Measurements from ENCODE around the gene ZBTB5. TPM values are rescaled to one million over a fixed set of nuclear protein-coding genes. Genes with fewer than 3 reads are reported as not detected.

ZBTB5 gene
- total RNA-seq, 1 experiment from 2014 or later: 16.7 TPM

DNA sequence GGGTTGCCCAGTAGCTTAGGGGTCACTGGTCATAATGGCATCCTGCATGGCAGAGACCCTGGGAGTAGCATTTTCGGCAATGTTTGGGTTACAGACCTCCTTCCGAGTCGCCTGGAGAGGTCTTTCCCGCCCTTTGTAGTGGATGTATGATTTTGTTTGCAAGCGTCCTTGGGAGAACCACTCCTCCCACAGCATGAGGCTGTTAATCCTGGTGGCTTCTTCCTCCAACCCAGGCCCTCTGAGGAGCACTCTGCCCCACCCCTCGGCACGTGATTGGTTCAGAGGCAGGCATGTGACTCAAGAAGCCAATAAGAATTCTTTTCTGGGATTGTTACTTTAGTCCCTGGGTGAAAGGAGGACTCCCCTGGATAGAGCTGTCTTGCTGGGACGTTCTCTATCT is 73.0 kb downstream of the ZBTB5 start:
- CTCF ChIA-PET: interaction anchor here (0.8 to 4.0 kb wide), 7 partner anchors 9 to 396 kb away, joined by 3 to 29 read pairs (median 5); no protein-coding TSS in a partner anchor
- Mint-ChIP-seq H3K36me3 (no peaks in the 10 kb centered on the region), H3K4me1 (no peaks in the 10 kb centered on the region), H3K4me3 (no peak overlapping the region), H3K27me3 (ENCODE audit: low read depth) (no peaks in the 10 kb centered on the region), H3K27ac (no peak overlapping the region), H3K9me3 (no peaks in the 10 kb centered on the region)
- POLR2A ChIA-PET: no interaction called here
- TF ChIP-seq ZNF423 (CRISPR knock-in tag; IDR thresholded peaks at IDR 0.05) (0 out of 2 replicates have a peak, but pooled peaks have one; percentile 9), NFYB (CRISPR knock-in tag; conservative IDR thresholded peaks at IDR 0.05; ENCODE audit: low read depth) (peak; percentile 74), SP1 (CRISPR knock-in tag; conservative IDR thresholded peaks at IDR 0.05) (no peak), FOXP1 (CRISPR knock-in tag; IDR thresholded peaks at IDR 0.05; ENCODE audit: borderline replicate concordance) (no peak)
- TF ChIP-seq, protein P1, sequence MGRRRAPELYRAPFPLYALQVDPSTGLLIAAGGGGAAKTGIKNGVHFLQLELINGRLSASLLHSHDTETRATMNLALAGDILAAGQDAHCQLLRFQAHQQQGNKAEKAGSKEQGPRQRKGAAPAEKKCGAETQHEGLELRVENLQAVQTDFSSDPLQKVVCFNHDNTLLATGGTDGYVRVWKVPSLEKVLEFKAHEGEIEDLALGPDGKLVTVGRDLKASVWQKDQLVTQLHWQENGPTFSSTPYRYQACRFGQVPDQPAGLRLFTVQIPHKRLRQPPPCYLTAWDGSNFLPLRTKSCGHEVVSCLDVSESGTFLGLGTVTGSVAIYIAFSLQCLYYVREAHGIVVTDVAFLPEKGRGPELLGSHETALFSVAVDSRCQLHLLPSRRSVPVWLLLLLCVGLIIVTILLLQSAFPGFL (CRISPR knock-in tag; IDR thresholded peaks at IDR 0.05; ENCODE audit: borderline replicate concordance): no peak
- TF ChIP-seq, protein P2, sequence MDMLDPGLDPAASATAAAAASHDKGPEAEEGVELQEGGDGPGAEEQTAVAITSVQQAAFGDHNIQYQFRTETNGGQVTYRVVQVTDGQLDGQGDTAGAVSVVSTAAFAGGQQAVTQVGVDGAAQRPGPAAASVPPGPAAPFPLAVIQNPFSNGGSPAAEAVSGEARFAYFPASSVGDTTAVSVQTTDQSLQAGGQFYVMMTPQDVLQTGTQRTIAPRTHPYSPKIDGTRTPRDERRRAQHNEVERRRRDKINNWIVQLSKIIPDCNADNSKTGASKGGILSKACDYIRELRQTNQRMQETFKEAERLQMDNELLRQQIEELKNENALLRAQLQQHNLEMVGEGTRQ (CRISPR knock-in tag; IDR thresholded peaks at IDR 0.05): peak; percentile 82
- TF ChIP-seq, protein P3, sequence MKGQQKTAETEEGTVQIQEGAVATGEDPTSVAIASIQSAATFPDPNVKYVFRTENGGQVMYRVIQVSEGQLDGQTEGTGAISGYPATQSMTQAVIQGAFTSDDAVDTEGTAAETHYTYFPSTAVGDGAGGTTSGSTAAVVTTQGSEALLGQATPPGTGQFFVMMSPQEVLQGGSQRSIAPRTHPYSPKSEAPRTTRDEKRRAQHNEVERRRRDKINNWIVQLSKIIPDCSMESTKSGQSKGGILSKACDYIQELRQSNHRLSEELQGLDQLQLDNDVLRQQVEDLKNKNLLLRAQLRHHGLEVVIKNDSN (CRISPR knock-in tag; IDR thresholded peaks at IDR 0.05): peak; percentile 67
- DNase-seq (ENCODE audit: low spot score): no peak
- ATAC-seq: peak; percentile 72

DNA sequence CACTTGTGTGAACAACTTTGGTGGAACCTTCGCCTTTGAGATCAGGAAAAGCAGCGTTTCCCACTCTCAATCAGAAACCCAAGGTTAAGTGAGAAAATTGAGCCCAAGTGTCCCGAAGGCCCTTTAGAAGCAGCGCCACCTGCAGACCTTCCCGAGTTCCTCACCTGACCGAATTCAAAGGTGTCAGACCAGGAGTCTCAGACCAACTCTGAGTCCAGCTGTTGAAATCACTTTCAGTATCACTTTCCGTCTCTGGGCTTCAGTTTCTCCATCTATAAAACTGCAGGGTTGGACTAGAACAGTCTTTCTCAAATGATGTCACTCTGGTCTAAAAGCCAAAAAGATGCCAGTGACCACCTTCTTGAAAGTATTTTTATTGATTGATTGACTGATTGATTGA is 74.5 kb downstream of the ZBTB5 start:
- TF ChIP-seq, protein P4, sequence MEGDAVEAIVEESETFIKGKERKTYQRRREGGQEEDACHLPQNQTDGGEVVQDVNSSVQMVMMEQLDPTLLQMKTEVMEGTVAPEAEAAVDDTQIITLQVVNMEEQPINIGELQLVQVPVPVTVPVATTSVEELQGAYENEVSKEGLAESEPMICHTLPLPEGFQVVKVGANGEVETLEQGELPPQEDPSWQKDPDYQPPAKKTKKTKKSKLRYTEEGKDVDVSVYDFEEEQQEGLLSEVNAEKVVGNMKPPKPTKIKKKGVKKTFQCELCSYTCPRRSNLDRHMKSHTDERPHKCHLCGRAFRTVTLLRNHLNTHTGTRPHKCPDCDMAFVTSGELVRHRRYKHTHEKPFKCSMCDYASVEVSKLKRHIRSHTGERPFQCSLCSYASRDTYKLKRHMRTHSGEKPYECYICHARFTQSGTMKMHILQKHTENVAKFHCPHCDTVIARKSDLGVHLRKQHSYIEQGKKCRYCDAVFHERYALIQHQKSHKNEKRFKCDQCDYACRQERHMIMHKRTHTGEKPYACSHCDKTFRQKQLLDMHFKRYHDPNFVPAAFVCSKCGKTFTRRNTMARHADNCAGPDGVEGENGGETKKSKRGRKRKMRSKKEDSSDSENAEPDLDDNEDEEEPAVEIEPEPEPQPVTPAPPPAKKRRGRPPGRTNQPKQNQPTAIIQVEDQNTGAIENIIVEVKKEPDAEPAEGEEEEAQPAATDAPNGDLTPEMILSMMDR (IDR thresholded peaks at IDR 0.05): peak; percentile 60; the same call in 1 of the 2 replicates
- TF ChIP-seq, protein P1 (CRISPR knock-in tag; IDR thresholded peaks at IDR 0.05; ENCODE audit: borderline replicate concordance): no peak
- TF ChIP-seq, protein P5, sequence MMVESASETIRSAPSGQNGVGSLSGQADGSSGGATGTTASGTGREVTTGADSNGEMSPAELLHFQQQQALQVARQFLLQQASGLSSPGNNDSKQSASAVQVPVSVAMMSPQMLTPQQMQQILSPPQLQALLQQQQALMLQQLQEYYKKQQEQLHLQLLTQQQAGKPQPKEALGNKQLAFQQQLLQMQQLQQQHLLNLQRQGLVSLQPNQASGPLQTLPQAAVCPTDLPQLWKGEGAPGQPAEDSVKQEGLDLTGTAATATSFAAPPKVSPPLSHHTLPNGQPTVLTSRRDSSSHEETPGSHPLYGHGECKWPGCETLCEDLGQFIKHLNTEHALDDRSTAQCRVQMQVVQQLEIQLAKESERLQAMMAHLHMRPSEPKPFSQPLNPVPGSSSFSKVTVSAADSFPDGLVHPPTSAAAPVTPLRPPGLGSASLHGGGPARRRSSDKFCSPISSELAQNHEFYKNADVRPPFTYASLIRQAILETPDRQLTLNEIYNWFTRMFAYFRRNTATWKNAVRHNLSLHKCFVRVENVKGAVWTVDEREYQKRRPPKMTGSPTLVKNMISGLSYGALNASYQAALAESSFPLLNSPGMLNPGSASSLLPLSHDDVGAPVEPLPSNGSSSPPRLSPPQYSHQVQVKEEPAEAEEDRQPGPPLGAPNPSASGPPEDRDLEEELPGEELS (CRISPR knock-in tag; IDR thresholded peaks at IDR 0.05): no peak
- Mint-ChIP-seq H3K4me3 (no peak overlapping the region), H3K9me3 (no peaks in the 10 kb centered on the region), H3K4me1 (no peaks in the 10 kb centered on the region), H3K27me3 (ENCODE audit: low read depth) (no peaks in the 10 kb centered on the region), H3K36me3 (no peaks in the 10 kb centered on the region), H3K27ac (no peak overlapping the region)
- peak; percentile 75 for DNase-seq (ENCODE audit: low spot score)
- POLR2A ChIA-PET: no interaction called here
- CTCF ChIA-PET: interaction anchor here (0.8 to 4.0 kb wide), 8 partner anchors 9 to 411 kb away, joined by 3 to 29 read pairs (median 6); no protein-coding TSS in a partner anchor
- ATAC-seq: peak; percentile 85

Other genes starting within 250 kb of the ZBTB5 start
- 80.7 to 103 TPM (median 102 TPM) in 3 replicates for gene GRHPR, start 42.8 kb downstream of the ZBTB5 start, total RNA-seq (2021)
- gene POLR1E, start 20.5 kb upstream of the ZBTB5 start, total RNA-seq (2021): 31.4 to 39.6 TPM (median 38.8 TPM) in 3 replicates
- gene FBXO10, start 110.9 kb upstream of the ZBTB5 start, total RNA-seq (2021): 14.0 to 14.7 TPM (median 14.4 TPM) in 3 replicates
- gene TOMM5, start 127.1 kb upstream of the ZBTB5 start, total RNA-seq (2021): 112 to 126 TPM (median 124 TPM) in 3 replicates
- 0.14 to 0.26 TPM (median 0.14 TPM) in 3 replicates for gene FRMPD1, start 185.5 kb upstream of the ZBTB5 start, total RNA-seq (2021)